SH-SY5Y (cell line): ENCODE results near the gene RNF144B.

Experiments
- GATA2 ChIP-seq: IDR thresholded peaks from 2 replicates; pipeline ENCODE4 v1.6.1; 2011; ENCODE audit warnings: mild to moderate bottlenecking, low read depth, low read length
- GATA3 ChIP-seq: IDR thresholded peaks from 2 replicates; pipeline ENCODE4 v1.6.1; 2011; ENCODE audit warnings: low read depth, mild to moderate bottlenecking, low read length, moderate library complexity

- TF ChIP-seq GATA2, result no peak
- no peak for TF ChIP-seq GATA3
Measured at GRCh38 chr6:18496462-18496861, 109.3 kb downstream of the RNF144B start.
